Measurements from ENCODE around the gene CHRNA4.

DNA sequence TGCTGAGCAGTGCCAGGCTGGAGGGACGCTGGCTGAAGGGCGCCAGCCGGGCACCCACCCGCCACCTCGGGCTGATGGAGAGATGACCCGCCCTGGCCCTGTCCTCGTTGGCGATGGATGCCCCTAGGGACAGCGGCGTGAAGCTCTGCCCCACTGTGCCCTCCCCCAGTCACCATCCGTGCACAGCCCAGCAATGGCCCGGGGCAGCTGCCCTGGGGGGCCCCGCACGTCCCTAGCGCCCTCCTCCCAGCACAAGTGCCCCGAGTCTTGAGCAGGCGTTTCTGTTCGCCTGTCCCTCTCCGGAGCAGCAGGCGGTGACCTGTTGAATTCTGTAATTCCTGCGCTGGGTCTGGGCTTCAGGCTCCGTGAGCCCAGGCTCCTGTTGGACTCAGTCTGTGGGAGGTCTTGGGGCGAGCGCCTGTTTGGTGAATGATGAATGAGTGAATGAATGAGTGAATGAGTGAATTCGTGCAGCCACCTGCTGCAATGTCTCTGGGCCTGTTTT, 36.8 kb upstream of the CHRNA4 start:
- no peak for TF ChIP-seq CHD2 (IDR thresholded peaks at IDR 0.05; ENCODE audit: borderline replicate concordance, low read depth, low read length)
- no peak for TF ChIP-seq CTCF (IDR thresholded peaks at IDR 0.05 in 2 of 3, conservative IDR thresholded peaks at IDR 0.05 in 1 of 3; ENCODE audit: control insufficient read depth in 2 of 3, extremely low read depth in 1 of 3, insufficient read depth in 1 of 3, low read depth in 3 of 3, low read length in 3 of 3)
- TF ChIP-seq EZH2 (IDR thresholded peaks at IDR 0.05; ENCODE audit: borderline replicate concordance, control insufficient read depth, low read depth, low read length): no peak
- no peak for TF ChIP-seq ZNF274 (IDR thresholded peaks at IDR 0.05; ENCODE audit: insufficient read depth, insufficient read length)
- no peak for TF ChIP-seq RAD21 (IDR thresholded peaks at IDR 0.05; ENCODE audit: insufficient read depth, low read depth, low read length)
- no peak for TF ChIP-seq CHD1 (IDR thresholded peaks at IDR 0.05; ENCODE audit: low read depth, low read length)
- no peak for TF ChIP-seq PAX5 (IDR thresholded peaks at IDR 0.05; ENCODE audit: borderline replicate concordance, low read depth, low read length)
- TF ChIP-seq STAT1 (conservative IDR thresholded peaks at IDR 0.05): no peak
